DMS114 treated with DMSO at 0.1 percent for 48 hours (cell line): ENCODE results near the gene APOL3.
"Not testable (repeated sequence)": the region's sequence is repeated elsewhere in the genome, so short reads cannot be mapped to it uniquely, and the experiment has no call there.

Experiments used
- DNase-seq: peaks from one replicate; lab custom pipeline; 2025; ENCODE audit not compliant: unreplicated experiment; lab: John Stamatoyannopoulos, UW

Gene APOL3

GRCh38 chr22:36160499-36160942, at the start of gene APOL3:
Gene APOL3 (minus strand): TSS chr22:36160755. CDS start chr22:36149055, 11,700 bp downstream.
- no peak for DNase-seq

GRCh38 chr22:36210224-36210623, 49.7 kb upstream of the APOL3 start:
- no peak for DNase-seq

GRCh38 chr22:36209488-36209908, 48.9 kb upstream of the APOL3 start:
- DNase-seq, result not testable (repeated sequence)

GRCh38 chr22:36208914-36209313, 48.4 kb upstream of the APOL3 start:
- DNase-seq, result no peak

- no peak for DNase-seq
These were observed 47.7 kb upstream of the APOL3 start for GRCh38 chr22:36208162-36208765.

- DNase-seq, result no peak
These were observed 45.7 kb upstream of the APOL3 start for GRCh38 chr22:36206255-36206654.

GRCh38 chr22:36205573-36205972, 45.0 kb upstream of the APOL3 start:
- DNase-seq, result not testable (repeated sequence)

- DNase-seq, result no peak
These were observed 44.1 kb upstream of the APOL3 start for GRCh38 chr22:36204632-36205015.

- no peak for DNase-seq
These were observed 43.6 kb upstream of the APOL3 start for GRCh38 chr22:36204001-36204631.

GRCh38 chr22:36203441-36203840, 42.9 kb upstream of the APOL3 start:
- DNase-seq, result not testable (repeated sequence)

GRCh38 chr22:36202906-36203305, 42.4 kb upstream of the APOL3 start:
- not testable (repeated sequence) for DNase-seq

- no peak for DNase-seq
These were observed 41.2 kb upstream of the APOL3 start, which contains the start of gene APOL4 for GRCh38 chr22:36201630-36202319. Gene APOL4 (minus strand): TSS chr22:36201809. CDS start chr22:36201734, 75 bp downstream.

- not testable (repeated sequence) for DNase-seq
These were observed 40.5 kb upstream of the APOL3 start for GRCh38 chr22:36201025-36201424.

- no peak for DNase-seq
These were observed 38.5 kb upstream of the APOL3 start for GRCh38 chr22:36199001-36199551.

- no peak for DNase-seq
These were observed 38.0 kb upstream of the APOL3 start for GRCh38 chr22:36198536-36198935.

- no peak for DNase-seq
These were observed 37.1 kb upstream of the APOL3 start for GRCh38 chr22:36197514-36198146.

GRCh38 chr22:36197065-36197440, 36.5 kb upstream of the APOL3 start:
- no peak for DNase-seq

GRCh38 chr22:36196254-36197064, 35.9 kb upstream of the APOL3 start:
- no peak for DNase-seq

GRCh38 chr22:36194971-36195370, 34.4 kb upstream of the APOL3 start:
- DNase-seq, result no peak

GRCh38 chr22:36194385-36194784, 33.8 kb upstream of the APOL3 start:
- no peak for DNase-seq
